Neuronal stem cell (in vitro differentiated cells): ENCODE results near the gene WDR62.

Experiments used
- DNase-seq: peaks from one replicate; pipeline ENCODE4 v3.0.0-alpha.2; 2013; ENCODE audit warnings: low spot score
- H2AFZ ChIP-seq: one replicate; pipeline ENCODE4 v1.6.1; 2013; ENCODE audit warnings: mild to moderate bottlenecking, low read length, inconsistent platforms
- H2AK5ac ChIP-seq: 2 replicates; pipeline ENCODE4 v1.6.1; 2013; ENCODE audit warnings: low read depth, mild to moderate bottlenecking, inconsistent platforms, low read length, moderate library complexity, mixed read lengths
- H2BK120ac ChIP-seq: 2 replicates; pipeline ENCODE4 v1.6.1; 2013; ENCODE audit warnings: low read depth, mild to moderate bottlenecking, inconsistent platforms, low read length, moderate library complexity, mixed read lengths
- H2BK12ac ChIP-seq: one replicate; pipeline ENCODE4 v1.6.1; 2013; ENCODE audit warnings: low read length, inconsistent platforms
- H2BK15ac ChIP-seq: 2 replicates; pipeline ENCODE4 v1.6.1; 2013; ENCODE audit warnings: mild to moderate bottlenecking, low read length, inconsistent platforms, mixed read lengths
- H2BK5ac ChIP-seq: one replicate; pipeline ENCODE4 v1.6.1; 2013; ENCODE audit warnings: inconsistent platforms, mild to moderate bottlenecking, low read length, moderate library complexity
- H3K14ac ChIP-seq: one replicate; pipeline ENCODE4 v1.6.1; 2013; ENCODE audit warnings: low read length, inconsistent platforms
- H3K18ac ChIP-seq: 2 replicates; pipeline ENCODE4 v1.6.1; 2013; ENCODE audit warnings: low read length, inconsistent platforms
- H3K23ac ChIP-seq: 2 replicates; pipeline ENCODE4 v1.6.1; 2013; ENCODE audit warnings: low read depth, mild to moderate bottlenecking, mixed read lengths, low read length, inconsistent platforms; ENCODE audit not compliant: poor library complexity
- H3K27ac ChIP-seq: replicated peaks from 3 replicates; pipeline ENCODE4 v1.5.1; 2013; ENCODE audit warnings: low read length, inconsistent platforms
- H3K27me3 ChIP-seq, 3 experiments: 2 replicates each; pipeline ENCODE4 v1.6.1; 2013; ENCODE audit warnings: low read length in 3 of 3, mild to moderate bottlenecking in 2 of 3, inconsistent platforms in 1 of 3, low read depth in 1 of 3, mixed read lengths in 1 of 3, moderate library complexity in 1 of 3; ENCODE audit not compliant: control insufficient read depth in 3 of 3, insufficient read depth in 3 of 3
- H3K36me3 ChIP-seq, 2 donors: replicated peaks in 1 of 2; 2 replicates each; pipeline ENCODE4 v1.6.1; 2013; ENCODE audit warnings: low read length in 2 of 2; ENCODE audit not compliant: control insufficient read depth in 2 of 2, insufficient read depth in 2 of 2
- H3K4ac ChIP-seq: 2 replicates; pipeline ENCODE4 v1.6.1; 2013; ENCODE audit warnings: inconsistent platforms, mild to moderate bottlenecking, low read length, moderate library complexity
- H3K4me1 ChIP-seq, 2 donors: 1 replicate in 1 of 2; 2 replicates in 1 of 2; pipeline ENCODE4 v1.6.1; 2013; ENCODE audit warnings: low read length in 2 of 2, low read depth in 1 of 2; ENCODE audit not compliant: control insufficient read depth in 2 of 2, insufficient read depth in 1 of 2
- H3K4me2 ChIP-seq: one replicate; pipeline ENCODE4 v1.6.1; 2013; ENCODE audit warnings: mild to moderate bottlenecking, low read length, inconsistent platforms; ENCODE audit not compliant: insufficient read depth, poor library complexity, severe bottlenecking
- H3K4me3 ChIP-seq, 2 donors: 2 replicates each; pipeline ENCODE4 v1.5.1; 2013; ENCODE audit warnings: low read length in 2 of 2, mild to moderate bottlenecking in 2 of 2, inconsistent platforms in 1 of 2, moderate library complexity in 1 of 2
- H3K79me1 ChIP-seq: one replicate; pipeline ENCODE4 v1.6.1; 2013; ENCODE audit warnings: low read depth, mild to moderate bottlenecking, inconsistent platforms, low read length, moderate library complexity
- H3K9ac ChIP-seq: one replicate; pipeline ENCODE4 v1.6.1; 2013; ENCODE audit warnings: mild to moderate bottlenecking, low read depth, low read length, inconsistent platforms; ENCODE audit not compliant: poor library complexity
- H3K9me3 ChIP-seq, 2 donors: replicated peaks in 1 of 2; 2 replicates each; pipeline versions ENCODE3 to v1.6.1; 2013; ENCODE audit warnings: low read length in 2 of 2, mild to moderate bottlenecking in 2 of 2, inconsistent platforms in 1 of 2, low read depth in 1 of 2, mixed read lengths in 1 of 2, moderate library complexity in 1 of 2; ENCODE audit not compliant: control insufficient read depth in 2 of 2, insufficient read depth in 1 of 2
- H4K8ac ChIP-seq: one replicate; pipeline ENCODE4 v1.6.1; 2013; ENCODE audit warnings: low read depth, mild to moderate bottlenecking, inconsistent platforms, low read length, moderate library complexity
- H4K91ac ChIP-seq: one replicate; pipeline ENCODE4 v1.6.1; 2013; ENCODE audit warnings: low read length, low read depth, mild to moderate bottlenecking, inconsistent platforms; ENCODE audit not compliant: poor library complexity
- WGBS, 2 donors: extraction: QIAGEN DNeasy Blood & Tissue Kit; methylation state at CpG; one replicate each; pipeline ENCODE4 v1.1.7; 2013; ENCODE audit warnings: missing lambda C conversion rate in 2 of 2, mixed read lengths in 1 of 2; ENCODE audit not compliant: insufficient read length in 2 of 2, insufficient replicate concordance in 1 of 2; ENCODE audit errors: extremely low coverage in 2 of 2; 5-methylcytosine and 5-hydroxymethylcytosine counted together

WDR62 gene

GRCh38 chr19:36081385-36081784 lies 26.7 kb downstream of the WDR62 start:
- H3K4me1 ChIP-seq: no peaks in the 10 kb centered on the region
- no peak overlapping the region for H3K27ac ChIP-seq
- no peak overlapping the region for H2AK5ac ChIP-seq
- no peak overlapping the region for H3K4me2 ChIP-seq
- no peak for DNase-seq
- WGBS, 2 donors: no CpG with 5 or more reads among the region's 3 CpGs
- H3K79me1 ChIP-seq: peaks cover 3% of the 10 kb centered on the region
- H3K9ac ChIP-seq: no peak overlapping the region
- no peak overlapping the region for H2AFZ ChIP-seq
- no peak overlapping the region for H3K18ac ChIP-seq
- no peak overlapping the region for H2BK15ac ChIP-seq
- H3K14ac ChIP-seq: no peak overlapping the region
- no peak overlapping the region for H2BK120ac ChIP-seq
- no peak overlapping the region for H3K4ac ChIP-seq
- no peak overlapping the region for H2BK12ac ChIP-seq
- no peak overlapping the region for H4K8ac ChIP-seq
- H3K36me3 ChIP-seq: peaks cover 41 to 87% of the 10 kb centered on the region in 2 donors
- H3K9me3 ChIP-seq: peaks cover 0 to under 1% of the 10 kb centered on the region in 2 donors
- no peak overlapping the region for H3K23ac ChIP-seq
- H3K4me3 ChIP-seq: no peak overlapping the region
- no peak overlapping the region for H2BK5ac ChIP-seq
- no peak overlapping the region for H4K91ac ChIP-seq
- H3K27me3 ChIP-seq: no peaks in the 10 kb centered on the region

GRCh38 chr19:36081894-36082293 lies 27.2 kb downstream of the WDR62 start:
- Histone ChIP-seq H3K4ac (no peak overlapping the region), H3K36me3 (peaks cover 44 to 87% of the 10 kb centered on the region in 2 donors), H3K4me3 (no peak overlapping the region), H2AK5ac (no peak overlapping the region), H3K4me2 (no peak overlapping the region), H4K91ac (no peak overlapping the region), H2BK120ac (no peak overlapping the region), H3K9ac (no peak overlapping the region), H3K18ac (no peak overlapping the region), H3K14ac (no peak overlapping the region), H3K27me3 (no peaks in the 10 kb centered on the region), H2BK12ac (no peak overlapping the region), H2BK5ac (no peak overlapping the region), H3K27ac (no peak overlapping the region), H4K8ac (no peak overlapping the region), H3K9me3 (peaks cover 0 to 2% of the 10 kb centered on the region in 2 donors), H2BK15ac (no peak overlapping the region), H3K79me1 (peaks cover 3% of the 10 kb centered on the region), H2AFZ (no peak overlapping the region), H3K4me1 (no peaks in the 10 kb centered on the region), H3K23ac (no peak overlapping the region)
- no peak for DNase-seq
- WGBS, 2 donors: no CpG with 5 or more reads among the region's 7 CpGs

GRCh38 chr19:36082916-36083315 lies 28.2 kb downstream of the WDR62 start:
- Histone ChIP-seq H2BK5ac (no peak overlapping the region), H2AK5ac (no peak overlapping the region), H2BK15ac (no peak overlapping the region), H3K4me3 (no peak overlapping the region), H4K91ac (no peak overlapping the region), H3K4me1 (no peaks in the 10 kb centered on the region), H3K23ac (no peak overlapping the region), H3K27ac (no peak overlapping the region), H2BK120ac (no peak overlapping the region), H3K9ac (no peak overlapping the region), H3K27me3 (no peaks in the 10 kb centered on the region), H3K4ac (no peak overlapping the region), H4K8ac (no peak overlapping the region), H3K4me2 (no peak overlapping the region), H3K9me3 (peaks cover 0 to 2% of the 10 kb centered on the region in 2 donors), H2BK12ac (no peak overlapping the region), H3K14ac (no peak overlapping the region), H2AFZ (no peak overlapping the region), H3K36me3 (peaks cover 46 to 86% of the 10 kb centered on the region in 2 donors), H3K79me1 (peaks cover 3% of the 10 kb centered on the region), H3K18ac (no peak overlapping the region)
- no CpG with 5 or more reads among the region's 13 CpGs for WGBS, 2 donors
- no peak for DNase-seq

- Histone ChIP-seq H3K4me2 (no peak overlapping the region), H4K91ac (no peak overlapping the region), H2AK5ac (no peak overlapping the region), H3K23ac (no peak overlapping the region), H3K4ac (no peak overlapping the region), H2BK120ac (no peak overlapping the region), H2BK15ac (no peak overlapping the region), H3K4me1 (no peaks in the 10 kb centered on the region), H3K18ac (no peak overlapping the region), H2BK12ac (no peak overlapping the region), H4K8ac (no peak overlapping the region), H3K4me3 (no peak overlapping the region), H3K9ac (no peak overlapping the region), H2AFZ (no peak overlapping the region), H2BK5ac (no peak overlapping the region), H3K27ac (no peak overlapping the region), H3K9me3 (peaks cover 0 to 2% of the 10 kb centered on the region in 2 donors), H3K79me1 (peaks cover 3% of the 10 kb centered on the region), H3K14ac (no peak overlapping the region), H3K27me3 (no peaks in the 10 kb centered on the region), H3K36me3 (peaks cover 57 to 89% of the 10 kb centered on the region in 2 donors)
- no peak for DNase-seq
- WGBS, 2 donors: no CpG with 5 or more reads among the region's 12 CpGs
Observed at GRCh38 chr19:36084231-36085009, 29.7 kb downstream of the WDR62 start.
